PC-3 (cell line): ENCODE data around the gene GGA1.

Source experiments
- CTCF ChIP-seq: fragments of 300-600 bp; sonication (generic); conservative IDR thresholded peaks from 2 replicates; pipeline ENCODE4 v1.5.1; 2017; ENCODE audit warnings: antibody characterized with exemption, low read depth, mild to moderate bottlenecking, low read length
- EZH2 ChIP-seq: fragments of 300-600 bp; sonication (generic); IDR thresholded peaks from one replicate; pipeline ENCODE4 v1.6.1; 2017; ENCODE audit warnings: antibody characterized with exemption, mild to moderate bottlenecking, low read length; ENCODE audit not compliant: unreplicated experiment
- EZH2phosphoT487 ChIP-seq: fragments of 300-600 bp; sonication (generic); IDR thresholded peaks from 2 replicates; pipeline ENCODE4 v1.6.1; 2018; ENCODE audit warnings: mild to moderate bottlenecking, antibody characterized with exemption, low read length, borderline replicate concordance

- no peak for TF ChIP-seq CTCF
- no peak for TF ChIP-seq EZH2phosphoT487
- TF ChIP-seq EZH2: no peak
These were observed 40.6 kb upstream of the GGA1 start for GRCh38 chr22:37568012-37568411.
